K562 (cell line): Measurements from ENCODE around the gene FZD10. TPM values are rescaled to one million over a fixed set of nuclear protein-coding genes. Genes with fewer than 3 reads are reported as not detected.

Source experiments
- ATAC-seq: fragments of 200-7000 bp; cut with Tn5 transposase; 3 replicates; pipeline ENCODE4 v1.9.1; 2020; ENCODE audit warnings: moderate library complexity
- BruUV-seq: library from RNA; stranded (reverse); fragments of 400-500 nt; replicated peaks from 2 replicates; lab custom pipeline; 2021; lab: Mats Ljungman, UMichigan
- CTCF ChIA-PET: fragments of 300-600 bp; formaldehyde crosslinking; extraction: SDS; loops from one replicate; lab custom pipeline; 2021; ENCODE audit warnings: low intra/inter-chr PET ratio; lab: Yijun Ruan, JAX
- POLR2A ChIA-PET: fragments of 300-600, 350-650 bp; sonication (Branson Sonifier 250); formaldehyde crosslinking; extraction: SDS; loops from one replicate; lab custom pipeline; 2021; ENCODE audit warnings: antibody characterized with exemption, inconsistent platforms; lab: Yijun Ruan, JAX
- DNase-seq, 4 experiments: peaks; one replicate each; pipeline versions ENCODE4 v3.0.0 to v3.0.0-alpha.2; 2011 to 2018; ENCODE audit warnings: low spot score in 3 of 4, mixed read lengths in 3 of 4; ENCODE audit errors: extremely low read depth in 1 of 4
- FAIRE-seq: peaks from 2 replicates; lab custom pipeline; 2011; peaks lifted over from hg19 to GRCh38; lab: Jason Lieb, UNC
- H2AFZ ChIP-seq: 2 replicates; pipeline ENCODE4 v1.6.0; 2011; ENCODE audit warnings: low read depth, low read length, control low read depth, inconsistent platforms
- H3K27ac ChIP-seq: fragments of 200-600 bp; 3 replicates; pipeline ENCODE4 v1.8.0; 2011; ENCODE audit warnings: low read depth, mild to moderate bottlenecking, control low read depth, inconsistent platforms, low read length, moderate library complexity, mixed read lengths; ENCODE audit errors: extremely low read depth
- H3K27me3 ChIP-seq, 2 experiments: fragments of 300-600 bp in 1 of 2; 2 replicates in 1 of 2; 3 replicates in 1 of 2; pipeline versions ENCODE4 v1.6.0 to v1.8.0; 2011; ENCODE audit warnings: inconsistent platforms in 2 of 2, low read length in 2 of 2, mild to moderate bottlenecking in 1 of 2, mixed read lengths in 1 of 2, moderate library complexity in 1 of 2; ENCODE audit not compliant: control insufficient read depth in 2 of 2, insufficient read depth in 2 of 2
- H3K36me3 ChIP-seq: fragments of 300-600 bp; 3 replicates; pipeline ENCODE4 v1.8.0; 2011; ENCODE audit warnings: mild to moderate bottlenecking, low read length, inconsistent platforms; ENCODE audit not compliant: control insufficient read depth, insufficient read depth
- H3K4me1 ChIP-seq, 2 experiments: fragments of 200-600 bp in 1 of 2; replicated peaks in 1 of 2; 2 replicates in 1 of 2; 3 replicates in 1 of 2; pipeline versions ENCODE4 v1.5.1 to v1.8.0; 2011; ENCODE audit warnings: inconsistent platforms in 2 of 2, low read length in 2 of 2, mild to moderate bottlenecking in 1 of 2, mixed read lengths in 1 of 2, moderate library complexity in 1 of 2; ENCODE audit not compliant: control insufficient read depth in 2 of 2, insufficient read depth in 2 of 2
- H3K4me2 ChIP-seq: 2 replicates; pipeline ENCODE4 v1.6.1; 2011; ENCODE audit warnings: low read length, control low read depth, inconsistent platforms, mixed read lengths; ENCODE audit not compliant: insufficient read depth
- H3K4me3 ChIP-seq: fragments of 200-600 bp; sonication (generic), shearing (Covaris generic); 2 replicates; pipeline ENCODE4 v1.5.1; 2016; ENCODE audit warnings: control low read depth, inconsistent platforms
- H3K79me2 ChIP-seq: fragments of 200-600 bp; 3 replicates; pipeline ENCODE4 v1.8.0; 2011; ENCODE audit warnings: low read length, inconsistent platforms; ENCODE audit not compliant: control insufficient read depth, insufficient read depth
- H3K9ac ChIP-seq, 2 experiments: 2 replicates each; pipeline versions ENCODE4 v1.6.0 to v1.6.1; 2011; ENCODE audit warnings: low read depth in 2 of 2, low read length in 2 of 2, control low read depth in 1 of 2, inconsistent platforms in 1 of 2, mild to moderate bottlenecking in 1 of 2, mixed read lengths in 1 of 2; ENCODE audit not compliant: insufficient read depth in 1 of 2
- H3K9me1 ChIP-seq: one replicate; pipeline ENCODE4 v1.6.0; 2011; ENCODE audit warnings: inconsistent platforms, mild to moderate bottlenecking, low read length, moderate library complexity; ENCODE audit not compliant: control insufficient read depth, insufficient read depth
- H3K9me3 ChIP-seq: replicated peaks from 2 replicates; pipeline ENCODE4 v1.5.1; 2011; ENCODE audit warnings: low read depth, low read length, inconsistent platforms; ENCODE audit not compliant: control insufficient read depth, insufficient read depth
- H4K20me1 ChIP-seq: replicated peaks from 2 replicates; pipeline ENCODE4 v1.6.1; 2011; ENCODE audit warnings: low read length, inconsistent platforms, mixed read lengths; ENCODE audit not compliant: control insufficient read depth, insufficient read depth
- BHLHE40 ChIP-seq: IDR thresholded peaks from 2 replicates; pipeline ENCODE4 v1.6.1; 2011; ENCODE audit warnings: low read length, improper control_type of control experiment
- CBX1 ChIP-seq: sonication (generic); IDR thresholded peaks from 2 replicates; pipeline ENCODE4 v1.6.1; 2016; ENCODE audit warnings: antibody characterized with exemption, low read depth, mild to moderate bottlenecking
- DEAF1 ChIP-seq: fragments of 450-650 bp; formaldehyde crosslinking; IDR thresholded peaks from 2 replicates; pipeline ENCODE4 v1.4.0; 2020; ENCODE audit warnings: mild to moderate bottlenecking, moderate library complexity
- HDGF ChIP-seq: fragments of 450-650 bp; IDR thresholded peaks from 2 replicates; pipeline ENCODE4 v1.6.1; 2016
- ILK ChIP-seq: fragments of 450-650 bp; IDR thresholded peaks from 2 replicates; pipeline ENCODE4 v1.6.1; 2016; ENCODE audit warnings: missing genetic modification characterization, low read depth, mild to moderate bottlenecking, missing compliant biosample characterization, moderate library complexity, borderline replicate concordance
- MED1 ChIP-seq: sonication (generic); formaldehyde crosslinking; IDR thresholded peaks from 2 replicates; pipeline ENCODE4 v1.8.1; 2023; ENCODE audit warnings: missing genetic modification reagents, borderline replicate concordance
- MIER1 ChIP-seq: fragments of 450-650 bp; IDR thresholded peaks from 2 replicates; pipeline ENCODE4 v1.6.1; 2016; ENCODE audit warnings: antibody characterized with exemption, mild to moderate bottlenecking, low read depth
- NFIC ChIP-seq: fragments of 450-650 bp; IDR thresholded peaks from 2 replicates; pipeline ENCODE4 v1.6.1; 2017; ENCODE audit warnings: mild to moderate bottlenecking, inconsistent platforms
- NR1H2 ChIP-seq: sonication (generic); formaldehyde crosslinking; IDR thresholded peaks from 2 replicates; pipeline ENCODE4 v1.4.0; 2020; ENCODE audit warnings: mild to moderate bottlenecking, missing genetic modification reagents
- PHF21A ChIP-seq: fragments of 450-650 bp; IDR thresholded peaks from 2 replicates; pipeline ENCODE4 v1.6.1; 2017; ENCODE audit warnings: low read depth, borderline replicate concordance
- PURB ChIP-seq: sonication (generic); formaldehyde crosslinking; IDR thresholded peaks from 2 replicates; pipeline ENCODE4 v1.9.0; 2021; ENCODE audit warnings: low read depth, mild to moderate bottlenecking, missing genetic modification reagents
- THRB ChIP-seq: fragments of 450-650 bp; formaldehyde crosslinking; conservative IDR thresholded peaks from 2 replicates; pipeline ENCODE4 v1.4.0; 2022; ENCODE audit warnings: mild to moderate bottlenecking, missing genetic modification characterization
- WGBS: fragments of 100-300 bp; shearing (Covaris generic); methylation state at CpG from one replicate; pipeline ENCODE4 v1.1.6; 2016; ENCODE audit warnings: low coverage, mixed read lengths; ENCODE audit not compliant: insufficient coverage; ENCODE audit errors: missing lambda C conversion rate; 5-methylcytosine and 5-hydroxymethylcytosine counted together
- in situ Hi-C: fragments of 300-500 bp; cut with MboI; formaldehyde crosslinking; loops from 4 replicates; pipeline ENCODE4 v1.15.0; 2018; ENCODE audit warnings: inconsistent platforms, mixed read lengths
- intact Hi-C: fragments of 100-400 bp; cut with micrococcal nuclease; formaldehyde crosslinking; loops from 2 replicates; pipeline ENCODE4 v1.14.2; 2022
- polyA plus RNA-seq, 8 experiments: library from polyadenylated mRNA; depleted of rRNA in 4 of 8; stranded (reverse) in 5 of 8; unstranded in 3 of 8; fragments of >200 nt; fragmentation: Nextera tagmentation in 2 of 8; fragmentation: Illumina TruSeq in 1 of 8; extraction: Ambion mirVana in 2 of 8; extraction: Trizol in 1 of 8; gene quantifications; 2 replicates each; pipeline versions ENCODE4 v1.2.1 to v1.2.3, GENCODE V29; 2011 to 2014; ENCODE audit warnings: inconsistent platforms in 1 of 8, missing spikeins in 1 of 8
- total RNA-seq, 7 experiments: library from RNA; depleted of rRNA in 6 of 7; stranded (reverse); fragments of >200 nt in 6 of 7; fragmentation: Illumina TruSeq in 2 of 7; extraction: Trizol in 2 of 7; gene quantifications; 2 replicates each; pipeline versions ENCODE4 v1.2.1 to v1.2.3, GENCODE V29; 2011 to 2021; ENCODE audit warnings: low replicate concordance in 1 of 7
- TF ChIP-seq, protein P1 (sequence below): fragments of 250-450 bp; sonication (Bioruptor Pico); IDR thresholded peaks from 2 replicates; pipeline ENCODE4 v1.4.0; 2020; ENCODE audit warnings: mild to moderate bottlenecking, moderate library complexity

FZD10 gene
- total and polyA plus RNA-seq, 9 of the 15 experiments (the other 6 are each of a cell fraction or from before 2014, with no cell fraction given) = not detected

GRCh38 chr12:130161261-130162243, 712 bp upstream of the FZD10 start (continued):
- TF ChIP-seq NR1H2 (no peak), PURB (CRISPR knock-in tag) (no peak), PHF21A (no peak)
- TF ChIP-seq, all 486 proteins: peak for 0

- DNase-seq (no peak), FAIRE-seq (no peak), ATAC-seq (no peak)
- H3K27me3 ChIP-seq = peaks cover 2 to 12% of the 10 kb centered on the region in 2 experiments; a peak in 4 of 5 replicates
- no peak overlapping the region for H2AFZ ChIP-seq
- H3K27ac ChIP-seq = no peak overlapping the region
- ChIA-PET POLR2A (no interaction called here), CTCF (no interaction called here)
- H3K9me3 ChIP-seq = no peaks in the 10 kb centered on the region
- H3K9ac ChIP-seq = no peak overlapping the region
- no peaks in the 10 kb centered on the region for H3K79me2 ChIP-seq
- H3K9me1 ChIP-seq = no peaks in the 10 kb centered on the region
- 34% methylated on average over 35 of the region's 78 CpGs for WGBS
- BruUV-seq = no TSS peak
- H3K36me3 ChIP-seq = no peaks in the 10 kb centered on the region
- in situ Hi-C loops (no loop called here), intact Hi-C loops (no loop called here)
- no peak overlapping the region for H3K4me3 ChIP-seq
- no peaks in the 10 kb centered on the region for H4K20me1 ChIP-seq
- H3K4me2 ChIP-seq = no peak overlapping the region
- peaks cover 0 to 7% of the 10 kb centered on the region in 2 experiments; a peak in 2 of 5 replicates for H3K4me1 ChIP-seq
- TF ChIP-seq BHLHE40 (no peak), MIER1 (no peak), NFIC (no peak), MED1 (no peak), DEAF1 (CRISPR knock-in tag) (no peak), HDGF (no peak), CBX1 (no peak), THRB (CRISPR knock-in tag) (no peak), ILK (tag) (no peak)
- TF ChIP-seq, protein P1, sequence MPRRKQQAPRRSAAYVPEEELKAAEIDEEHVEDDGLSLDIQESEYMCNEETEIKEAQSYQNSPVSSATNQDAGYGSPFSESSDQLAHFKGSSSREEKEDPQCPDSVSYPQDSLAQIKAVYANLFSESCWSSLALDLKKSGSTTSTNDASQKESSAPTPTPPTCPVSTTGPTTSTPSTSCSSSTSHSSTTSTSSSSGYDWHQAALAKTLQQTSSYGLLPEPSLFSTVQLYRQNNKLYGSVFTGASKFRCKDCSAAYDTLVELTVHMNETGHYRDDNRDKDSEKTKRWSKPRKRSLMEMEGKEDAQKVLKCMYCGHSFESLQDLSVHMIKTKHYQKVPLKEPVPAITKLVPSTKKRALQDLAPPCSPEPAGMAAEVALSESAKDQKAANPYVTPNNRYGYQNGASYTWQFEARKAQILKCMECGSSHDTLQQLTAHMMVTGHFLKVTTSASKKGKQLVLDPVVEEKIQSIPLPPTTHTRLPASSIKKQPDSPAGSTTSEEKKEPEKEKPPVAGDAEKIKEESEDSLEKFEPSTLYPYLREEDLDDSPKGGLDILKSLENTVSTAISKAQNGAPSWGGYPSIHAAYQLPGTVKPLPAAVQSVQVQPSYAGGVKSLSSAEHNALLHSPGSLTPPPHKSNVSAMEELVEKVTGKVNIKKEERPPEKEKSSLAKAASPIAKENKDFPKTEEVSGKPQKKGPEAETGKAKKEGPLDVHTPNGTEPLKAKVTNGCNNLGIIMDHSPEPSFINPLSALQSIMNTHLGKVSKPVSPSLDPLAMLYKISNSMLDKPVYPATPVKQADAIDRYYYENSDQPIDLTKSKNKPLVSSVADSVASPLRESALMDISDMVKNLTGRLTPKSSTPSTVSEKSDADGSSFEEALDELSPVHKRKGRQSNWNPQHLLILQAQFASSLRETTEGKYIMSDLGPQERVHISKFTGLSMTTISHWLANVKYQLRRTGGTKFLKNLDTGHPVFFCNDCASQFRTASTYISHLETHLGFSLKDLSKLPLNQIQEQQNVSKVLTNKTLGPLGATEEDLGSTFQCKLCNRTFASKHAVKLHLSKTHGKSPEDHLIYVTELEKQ = no peak
Measured at GRCh38 chr12:130162745-130163460, 639 bp downstream of the FZD10 start.
